HG02678 (cell line): ENCODE results near the gene GSN.
A peak's percentile ranks its signal among the peaks of the same experiment; 100 is the strongest.

ENCODE experiments used
- ATAC-seq: cut with Tn5 transposase; IDR thresholded peaks from one replicate; pipeline ENCODE4 v1.9.1; 2021; ENCODE audit warnings: mild to moderate bottlenecking, moderate library complexity; ENCODE audit not compliant: unreplicated experiment

GSN gene

GRCh38 chr9:121322037-121322736 lies 54.2 kb downstream of the GSN start:
- ATAC-seq: no peak

GRCh38 chr9:121322737-121323448 lies 54.9 kb downstream of the GSN start:
- ATAC-seq: no peak

DNA sequence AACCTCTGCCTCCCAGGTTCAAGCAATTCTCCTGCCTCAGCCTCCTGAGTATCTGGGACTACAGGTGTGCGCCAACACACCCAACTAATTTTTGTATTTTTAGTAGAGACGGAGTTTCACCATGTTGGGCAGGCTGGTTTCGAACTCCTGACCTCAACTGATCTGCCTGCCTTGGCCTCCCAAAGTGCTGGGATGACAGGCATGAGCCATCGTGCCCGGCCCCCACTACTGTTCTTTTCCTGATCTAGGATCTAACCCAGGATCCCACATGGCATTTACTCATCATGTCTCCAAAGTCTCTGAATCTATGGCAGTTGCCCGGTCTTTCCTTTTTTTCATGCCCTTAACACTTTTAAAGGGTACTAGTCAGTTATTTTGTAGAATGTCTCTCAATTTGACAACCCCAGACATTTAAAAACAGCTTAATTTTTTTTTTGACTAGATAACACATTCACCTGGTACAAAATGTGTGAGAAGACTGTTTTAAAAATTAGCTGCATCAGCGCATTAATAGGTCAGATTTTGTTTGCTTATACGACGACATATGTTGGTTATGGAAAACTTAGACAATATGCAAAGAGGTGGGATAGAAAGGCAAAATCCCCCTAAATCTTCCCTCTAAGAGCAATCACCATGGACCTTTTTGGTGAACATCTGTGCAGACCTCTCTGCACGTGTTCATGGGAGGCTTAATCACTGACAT lies 55.6 kb downstream of the GSN start:
- no peak for ATAC-seq

DNA sequence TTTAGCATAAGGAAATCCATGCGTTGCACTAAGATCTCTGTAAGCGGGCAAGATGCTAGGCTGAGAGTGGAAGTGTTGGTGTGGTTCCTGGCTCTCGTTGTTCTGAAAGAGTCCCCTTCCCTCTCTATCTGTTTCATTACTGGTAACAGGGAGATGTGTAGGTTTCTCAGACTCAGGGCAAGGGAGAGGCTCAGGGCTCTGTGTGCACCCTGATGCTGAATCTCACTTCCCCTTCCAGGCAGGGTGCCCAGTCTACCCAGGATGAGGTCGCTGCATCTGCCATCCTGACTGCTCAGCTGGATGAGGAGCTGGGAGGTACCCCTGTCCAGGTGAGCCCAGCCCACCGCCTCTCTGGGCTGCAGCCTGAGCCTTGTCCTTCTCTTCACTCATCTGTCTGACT lies 56.4 kb downstream of the GSN start:
- no peak for ATAC-seq

DNA sequence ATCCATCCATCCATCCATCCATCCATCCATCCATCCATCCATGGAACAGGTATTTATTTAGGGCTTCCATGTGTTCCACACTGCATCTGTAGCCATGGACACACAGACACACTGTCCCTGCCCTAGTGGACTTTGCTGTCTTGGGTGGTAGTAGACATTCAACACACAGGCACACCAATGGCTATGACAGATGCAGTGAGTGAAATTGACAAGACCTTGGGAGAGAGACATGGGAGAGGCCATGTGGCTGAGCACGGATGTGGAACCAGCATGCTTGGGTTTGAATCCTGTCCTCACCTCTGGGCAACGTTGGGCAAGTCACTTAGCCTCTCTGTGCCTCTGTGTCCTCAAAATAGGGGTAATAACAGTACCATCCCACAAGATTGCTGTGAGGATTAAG lies 56.8 kb downstream of the GSN start:
- no peak for ATAC-seq

DNA sequence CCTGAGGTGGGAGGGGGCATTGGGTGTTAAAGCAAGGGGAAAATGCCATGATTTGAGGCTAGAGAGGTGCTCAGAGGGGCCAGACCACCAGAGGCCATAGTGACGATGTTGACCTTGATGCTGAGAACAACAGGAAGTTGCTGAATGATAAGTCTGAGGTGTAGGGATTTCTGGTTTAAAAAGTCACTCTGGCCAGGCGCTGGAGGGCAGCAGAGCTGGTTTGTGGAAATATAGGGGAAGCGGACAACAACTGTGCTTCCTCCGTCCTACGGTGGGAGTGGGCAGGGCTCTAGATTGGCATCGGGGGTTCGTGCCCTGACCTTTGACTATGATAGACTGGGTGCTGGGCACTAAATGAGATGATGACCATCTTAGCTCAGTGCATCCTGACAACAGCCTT lies 57.4 kb downstream of the GSN start:
- ATAC-seq: no peak

DNA sequence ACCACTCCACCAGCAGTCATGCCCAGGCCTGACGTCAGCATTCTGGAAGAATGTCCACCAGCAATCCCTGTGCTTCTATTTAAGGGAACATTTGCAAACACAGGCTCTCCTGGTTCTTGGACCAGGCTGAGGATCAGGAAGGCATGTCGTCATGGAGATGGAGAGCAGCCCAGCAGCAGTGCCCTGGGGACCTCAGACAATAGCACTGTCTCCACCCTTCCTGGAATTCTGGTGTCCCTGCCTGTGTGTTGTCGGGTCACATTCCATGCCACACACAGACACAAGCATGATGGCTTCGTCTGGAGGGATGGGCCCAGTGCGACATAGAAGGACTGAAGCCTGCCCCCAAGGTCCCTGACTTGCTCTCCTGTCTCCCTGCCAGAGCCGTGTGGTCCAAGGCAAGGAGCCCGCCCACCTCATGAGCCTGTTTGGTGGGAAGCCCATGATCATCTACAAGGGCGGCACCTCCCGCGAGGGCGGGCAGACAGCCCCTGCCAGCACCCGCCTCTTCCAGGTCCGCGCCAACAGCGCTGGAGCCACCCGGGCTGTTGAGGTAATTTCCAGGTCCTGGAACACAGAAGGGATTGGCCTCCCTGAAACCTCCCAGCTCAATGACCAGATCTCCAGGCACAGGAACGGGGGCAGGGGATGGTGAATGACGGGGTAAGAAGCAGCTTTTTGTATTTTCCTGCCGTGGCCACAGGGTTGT lies 58.3 kb downstream of the GSN start:
- no peak for ATAC-seq

DNA sequence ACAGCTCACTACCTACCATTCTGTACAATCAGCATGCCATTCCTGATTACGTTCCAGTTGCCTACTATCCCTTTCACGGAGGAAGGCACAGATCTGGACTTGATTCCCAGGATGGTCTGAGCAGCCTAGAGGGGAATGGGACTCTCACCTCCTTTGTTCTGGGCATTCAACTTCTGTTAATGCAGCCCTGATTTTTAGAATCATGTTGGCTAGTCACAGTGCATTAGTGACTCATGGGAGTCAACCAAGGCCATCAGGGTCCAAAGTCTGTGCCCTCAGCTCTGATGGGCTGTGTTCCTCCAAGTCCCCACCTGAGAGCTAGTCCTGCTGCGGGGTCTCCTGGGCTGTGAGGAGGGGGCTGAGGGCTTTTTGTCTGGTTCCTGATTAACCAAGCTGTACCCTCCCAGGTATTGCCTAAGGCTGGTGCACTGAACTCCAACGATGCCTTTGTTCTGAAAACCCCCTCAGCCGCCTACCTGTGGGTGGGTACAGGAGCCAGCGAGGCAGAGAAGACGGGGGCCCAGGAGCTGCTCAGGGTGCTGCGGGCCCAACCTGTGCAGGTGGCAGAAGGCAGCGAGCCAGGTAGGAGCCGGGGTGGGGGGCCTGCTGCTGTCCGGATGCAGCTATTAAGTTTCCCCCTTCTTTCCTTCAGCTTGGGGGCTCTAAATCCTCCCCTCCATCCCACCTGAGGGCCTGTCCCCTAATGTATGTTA lies 59.1 kb downstream of the GSN start:
- no peak for ATAC-seq

- ATAC-seq: no peak
These were observed 60.5 kb downstream of the GSN start for GRCh38 chr9:121328476-121328875.

DNA sequence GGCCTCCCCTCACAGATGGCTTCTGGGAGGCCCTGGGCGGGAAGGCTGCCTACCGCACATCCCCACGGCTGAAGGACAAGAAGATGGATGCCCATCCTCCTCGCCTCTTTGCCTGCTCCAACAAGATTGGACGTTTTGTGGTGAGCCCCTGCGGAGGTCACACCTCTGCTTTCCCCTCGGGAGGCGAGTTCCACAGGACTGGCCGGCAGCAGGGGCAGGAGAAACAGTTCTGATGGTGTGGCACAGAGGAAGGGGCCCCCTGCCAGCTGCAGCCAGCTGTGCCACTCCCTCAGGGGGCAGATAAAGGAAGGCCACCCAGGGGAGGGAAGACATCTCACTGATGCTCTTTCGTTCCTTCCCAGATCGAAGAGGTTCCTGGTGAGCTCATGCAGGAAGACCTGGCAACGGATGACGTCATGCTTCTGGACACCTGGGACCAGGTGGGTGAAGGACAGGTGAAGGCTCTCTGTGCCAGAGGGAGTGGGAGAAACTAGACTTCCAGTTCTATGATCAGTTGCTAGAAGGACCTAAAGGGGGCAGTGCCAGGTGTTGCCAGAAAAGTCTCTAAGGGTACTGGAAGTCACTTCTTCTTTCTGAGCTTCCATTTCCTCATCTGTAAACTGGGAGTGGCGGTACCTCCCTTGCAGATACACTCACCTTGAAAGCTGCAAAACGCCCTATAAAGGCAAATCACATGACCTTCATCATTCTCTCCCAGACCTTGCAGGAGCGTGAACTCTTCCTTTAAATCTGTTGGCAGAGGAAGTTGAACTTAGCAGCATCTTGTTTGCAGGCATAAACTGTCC lies 61.1 kb downstream of the GSN start:
- ATAC-seq: no peak

GRCh38 chr9:121331549-121331948 lies 63.6 kb downstream of the GSN start:
- ATAC-seq: no peak

DNA sequence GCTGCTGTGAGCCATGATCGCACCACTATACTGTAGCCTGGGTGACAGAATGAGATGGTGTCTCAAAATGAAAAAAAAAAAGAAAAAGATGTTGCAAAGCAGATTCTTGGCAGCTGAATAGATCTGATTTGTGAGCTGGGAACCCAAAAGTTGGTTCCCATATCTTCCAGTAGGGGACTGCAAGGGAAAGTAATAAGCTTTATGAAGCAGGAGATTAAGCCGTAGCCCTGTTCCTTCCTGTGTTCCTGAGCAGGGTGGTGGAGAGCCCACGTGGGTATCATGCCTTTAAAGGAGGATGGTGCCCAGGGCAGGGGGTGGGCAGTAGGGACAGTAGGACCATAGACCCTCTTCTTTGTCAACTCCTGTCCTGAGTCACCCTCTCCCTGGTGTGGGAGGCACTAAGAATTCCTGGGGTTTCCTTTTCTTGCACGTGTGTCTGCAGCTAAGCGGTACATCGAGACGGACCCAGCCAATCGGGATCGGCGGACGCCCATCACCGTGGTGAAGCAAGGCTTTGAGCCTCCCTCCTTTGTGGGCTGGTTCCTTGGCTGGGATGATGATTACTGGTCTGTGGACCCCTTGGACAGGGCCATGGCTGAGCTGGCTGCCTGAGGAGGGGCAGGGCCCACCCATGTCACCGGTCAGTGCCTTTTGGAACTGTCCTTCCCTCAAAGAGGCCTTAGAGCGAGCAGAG lies 64.2 kb downstream of the GSN start:
- ATAC-seq: no peak

GRCh38 chr9:121333950-121334773 lies 66.2 kb downstream of the GSN start:
- ATAC-seq: no peak

DNA sequence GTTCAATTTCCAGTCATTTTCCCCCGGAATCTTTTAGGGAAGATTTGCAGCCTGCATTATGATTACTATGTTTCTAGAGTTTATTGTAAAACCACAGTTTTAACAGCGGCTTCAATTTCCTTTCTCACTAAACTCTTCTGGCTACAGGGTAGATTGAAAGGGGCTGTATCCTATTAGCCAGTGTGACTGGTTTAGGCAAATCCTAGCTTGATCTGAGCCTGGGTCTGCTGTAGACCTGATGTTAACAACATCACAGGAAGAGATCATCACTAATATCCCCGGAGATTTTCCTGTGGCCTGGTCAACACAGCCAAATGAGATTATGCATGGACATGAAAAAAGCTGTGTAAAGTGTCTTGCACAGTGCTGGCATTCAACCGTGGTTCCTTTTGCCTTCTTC lies 68.7 kb downstream of the GSN start:
- no peak for ATAC-seq

DNA sequence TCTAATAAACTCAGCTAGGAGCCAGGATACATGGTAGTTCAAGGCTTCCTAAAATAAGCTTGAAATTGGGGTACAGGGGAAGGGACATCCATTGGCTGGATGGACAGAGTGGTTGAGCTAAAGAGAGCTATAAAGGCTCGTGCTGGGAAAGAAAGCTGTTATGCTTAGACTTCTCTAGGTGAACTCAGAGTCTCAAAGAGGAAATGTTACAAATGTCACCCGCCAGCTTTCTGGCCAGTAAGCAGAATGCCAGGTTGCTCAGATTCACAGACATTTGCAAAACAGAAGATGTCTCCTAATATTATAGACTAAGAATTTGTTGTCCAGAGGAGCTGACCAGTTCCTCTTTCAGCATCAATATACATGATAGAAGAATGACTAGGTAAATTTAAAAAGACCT lies 71.5 kb downstream of the GSN start:
- ATAC-seq: no peak

- peak; percentile 66 for ATAC-seq
These were observed 72.9 kb downstream of the GSN start for GRCh38 chr9:121340676-121341392.

GRCh38 chr9:121344184-121344583 lies 76.2 kb downstream of the GSN start:
- no peak for ATAC-seq

DNA sequence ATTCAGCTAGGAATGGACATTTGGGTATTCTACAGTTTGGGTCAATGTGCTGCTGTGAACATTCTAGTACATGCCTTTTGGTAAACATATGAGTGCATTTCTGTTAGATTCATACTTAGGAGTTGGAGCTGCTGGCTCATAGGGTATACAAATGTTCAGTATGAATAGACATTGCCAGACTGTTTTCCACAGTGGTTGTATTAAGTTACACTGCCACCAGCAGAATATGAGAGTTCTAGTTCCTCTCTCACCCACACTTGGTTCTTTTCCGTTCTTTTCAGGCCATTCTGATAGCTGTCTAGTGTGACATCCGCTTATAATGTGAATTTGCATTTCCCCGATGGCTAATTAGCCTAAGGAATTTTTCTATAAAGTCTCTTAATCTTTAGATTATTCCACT lies 77.1 kb downstream of the GSN start:
- ATAC-seq: no peak
